NCI-H526 (cell line): Measurements from ENCODE around the gene ADGRL3.
A peak's percentile ranks its signal among the peaks of the same experiment; 100 is the strongest.
"Not testable (repeated sequence)": the region's sequence is repeated elsewhere in the genome, so short reads cannot be mapped to it uniquely, and the experiment has no call there.

Source experiments
- DNase-seq, 2 experiments: peaks; one replicate each; lab custom pipeline; 2025; lab: John Stamatoyannopoulos, UW

The ADGRL3 gene

DNA sequence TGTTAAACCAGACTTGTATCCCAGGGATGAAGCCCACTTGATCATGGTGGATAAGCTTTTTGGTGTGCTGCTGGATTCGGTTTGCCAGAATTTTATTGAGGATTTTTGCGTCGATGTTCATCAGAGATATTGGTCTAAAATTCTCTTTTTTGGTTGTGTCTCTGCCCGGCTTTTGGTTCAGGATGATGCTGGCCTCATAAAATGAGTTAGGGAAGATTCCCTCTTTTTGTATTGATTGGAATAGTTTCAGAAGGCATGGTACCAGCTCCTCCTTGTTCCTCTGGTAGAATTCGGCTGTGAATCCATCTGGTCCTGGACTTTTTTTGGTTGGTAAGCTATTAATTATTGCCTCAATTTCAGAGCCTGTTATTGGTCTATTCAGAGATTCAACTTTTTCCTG, 556.8 kb downstream of the ADGRL3 start:
- not testable (repeated sequence) for DNase-seq

- DNase-seq = not testable (repeated sequence)
Observed at GRCh38 chr4:61757983-61758382, 557.9 kb downstream of the ADGRL3 start.

DNA sequence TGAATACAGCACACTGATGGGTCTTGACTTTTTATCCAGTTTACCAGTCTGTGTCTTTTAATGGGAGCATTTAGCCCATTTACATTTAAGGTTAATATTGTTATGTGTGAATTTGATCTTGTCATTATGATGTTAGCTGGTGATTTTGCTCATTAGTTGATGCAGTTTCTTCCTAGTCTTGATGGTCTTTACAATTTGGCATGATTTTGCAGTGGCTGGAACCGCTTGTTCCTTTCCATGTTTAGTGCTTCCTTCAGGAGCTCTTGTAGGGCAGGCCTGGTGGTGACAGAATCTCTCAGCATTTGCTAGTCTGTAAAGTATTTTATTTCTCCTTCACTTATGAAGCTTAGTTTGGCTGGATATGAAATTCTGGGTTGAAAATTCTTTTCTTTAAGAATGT, 558.5 kb downstream of the ADGRL3 start:
- not testable (repeated sequence) for DNase-seq

GRCh38 chr4:61759245-61759644, 559.1 kb downstream of the ADGRL3 start:
- not testable (repeated sequence) for DNase-seq

DNA sequence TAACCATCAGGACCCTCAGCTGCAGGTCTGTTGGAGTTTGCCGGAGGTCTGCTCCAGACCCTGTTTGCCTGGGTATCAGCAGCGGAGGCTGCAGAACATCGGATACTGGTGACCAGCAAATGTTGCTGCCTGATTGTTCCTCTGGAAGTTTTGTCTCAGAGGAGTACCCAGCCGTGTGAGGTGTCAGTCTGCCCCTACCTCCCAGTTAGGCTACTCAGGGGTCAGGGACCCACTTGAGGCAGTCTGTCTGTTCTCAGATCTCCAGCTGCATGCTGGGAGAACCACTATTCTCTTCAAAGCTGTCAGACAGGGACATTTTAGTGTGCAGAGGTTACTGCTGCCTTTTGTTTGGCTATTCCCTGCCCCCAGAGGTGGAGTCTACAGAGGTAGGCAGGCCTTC, 559.8 kb downstream of the ADGRL3 start:
- not testable (repeated sequence) for DNase-seq

DNA sequence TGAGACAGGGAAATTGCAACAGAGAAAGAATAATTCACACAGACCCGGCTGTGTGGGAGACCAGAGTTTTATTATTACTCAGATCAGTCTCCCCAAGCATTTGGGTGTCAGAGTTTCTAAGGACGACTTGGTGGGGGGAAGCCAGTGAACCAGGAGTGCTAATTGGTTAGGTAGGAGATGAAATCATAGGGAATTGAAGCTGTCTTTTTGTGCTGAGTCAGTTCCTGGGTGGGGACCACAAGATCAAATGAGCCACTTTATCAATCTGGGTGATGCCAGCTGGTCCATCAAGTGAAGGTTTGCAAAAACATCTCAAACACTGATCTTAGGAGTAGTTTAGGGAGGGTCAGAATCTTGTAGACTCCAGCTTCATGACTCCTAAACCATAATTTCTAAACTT, 560.7 kb downstream of the ADGRL3 start:
- no peak for DNase-seq

DNA sequence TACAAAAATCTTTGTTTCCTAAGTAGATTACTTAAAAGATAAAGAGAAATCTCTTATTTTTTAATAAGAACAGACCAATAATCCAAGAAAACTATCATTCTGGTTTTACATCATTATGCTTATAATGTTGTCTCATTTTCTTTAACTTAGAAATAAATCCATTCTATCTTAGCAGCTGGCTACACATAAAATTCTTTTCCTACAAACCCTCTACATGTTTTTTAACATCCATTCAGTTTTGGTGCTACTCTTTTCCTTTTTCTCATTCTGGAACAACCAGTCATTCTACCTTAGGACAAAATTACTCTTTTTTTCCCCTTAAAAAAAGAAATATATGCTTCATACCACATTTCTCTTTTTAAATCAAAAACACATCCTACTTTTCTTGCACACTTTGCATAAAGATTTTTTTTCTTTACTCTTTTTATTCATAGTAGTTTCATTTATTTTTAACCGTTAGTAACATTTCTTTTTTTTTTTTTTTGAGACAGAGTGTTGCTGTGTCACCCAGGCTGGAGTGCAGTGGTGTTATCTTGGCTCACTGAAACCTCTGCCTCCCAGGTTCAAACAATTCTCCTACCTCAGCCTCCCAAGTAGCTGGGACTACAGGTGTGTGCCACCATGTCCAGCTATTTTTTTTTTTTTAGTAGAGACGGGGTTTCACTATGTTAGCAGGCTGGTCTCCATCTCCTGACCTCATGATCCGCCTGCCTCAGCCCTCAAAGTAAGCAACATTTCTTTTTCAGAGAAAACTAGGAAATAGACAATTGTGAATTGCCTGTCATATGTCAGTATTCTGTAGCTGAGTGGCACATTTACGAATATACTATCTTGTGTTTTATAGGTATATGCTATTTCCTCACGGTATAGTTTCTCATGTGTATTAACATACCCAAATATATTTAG, 562.8 kb downstream of the ADGRL3 start:
- no peak for DNase-seq

- no peak for DNase-seq
Observed at GRCh38 chr4:61763682-61764081, 563.6 kb downstream of the ADGRL3 start.

DNA sequence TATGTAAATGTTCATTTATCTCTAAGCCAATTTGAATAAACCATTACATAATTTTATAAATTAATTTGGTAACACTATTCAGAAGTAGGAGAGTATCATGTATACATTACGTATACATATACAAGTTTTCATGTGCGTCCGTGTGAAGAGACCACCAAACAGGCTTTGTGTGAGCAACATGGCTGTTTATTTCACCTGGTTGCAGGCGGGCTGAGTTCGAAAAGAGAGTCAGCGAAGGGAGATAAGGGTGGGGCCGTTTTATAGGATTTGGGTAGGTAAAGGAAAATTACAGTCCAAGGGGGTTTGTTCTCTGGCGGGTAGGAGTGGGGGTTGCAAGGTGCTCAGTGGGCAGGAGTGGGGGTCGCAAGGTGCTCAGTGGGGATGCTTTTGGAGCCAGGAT, 564.0 kb downstream of the ADGRL3 start:
- DNase-seq = not testable (repeated sequence)

GRCh38 chr4:61769444-61770167, 569.5 kb downstream of the ADGRL3 start:
- DNase-seq = not testable (repeated sequence)

DNA sequence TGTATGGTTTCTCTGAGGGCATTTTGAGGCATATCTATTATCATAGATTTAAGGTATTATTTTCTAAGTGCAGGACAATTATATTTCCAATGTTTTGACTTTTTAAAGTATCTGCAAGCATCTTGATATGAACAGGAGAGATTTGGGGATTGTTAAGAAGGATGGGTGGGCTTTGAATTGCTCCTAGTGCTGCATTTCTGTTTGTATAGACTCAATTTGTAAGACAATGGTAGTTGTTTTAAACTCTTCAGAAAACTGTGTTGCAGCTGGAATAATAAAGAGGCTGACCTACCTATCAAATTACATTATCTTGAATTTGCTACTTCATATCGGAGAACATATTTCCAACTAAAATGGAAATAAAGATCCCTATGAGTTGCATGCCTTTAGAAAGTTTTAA, 570.3 kb downstream of the ADGRL3 start:
- DNase-seq = no peak

DNA sequence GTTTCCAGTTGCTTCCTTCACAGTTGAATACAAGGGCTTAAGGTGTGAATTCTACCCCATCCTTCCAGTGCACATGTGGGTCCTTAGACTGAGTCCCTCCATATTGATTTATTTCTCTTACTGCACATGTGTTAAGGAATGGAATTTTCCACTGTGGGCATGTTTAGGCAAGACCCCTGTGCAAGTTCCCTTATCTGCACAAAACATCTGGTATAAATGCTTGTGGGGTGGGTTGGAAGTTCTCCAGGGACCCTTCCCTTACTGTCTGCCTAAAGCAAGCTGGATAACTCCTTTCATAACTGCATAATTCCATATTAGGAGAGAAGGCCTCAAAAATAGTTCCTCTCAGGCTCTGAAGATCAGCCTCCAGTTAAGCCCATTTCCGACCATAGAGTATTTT, 570.9 kb downstream of the ADGRL3 start:
- DNase-seq = no peak

DNA sequence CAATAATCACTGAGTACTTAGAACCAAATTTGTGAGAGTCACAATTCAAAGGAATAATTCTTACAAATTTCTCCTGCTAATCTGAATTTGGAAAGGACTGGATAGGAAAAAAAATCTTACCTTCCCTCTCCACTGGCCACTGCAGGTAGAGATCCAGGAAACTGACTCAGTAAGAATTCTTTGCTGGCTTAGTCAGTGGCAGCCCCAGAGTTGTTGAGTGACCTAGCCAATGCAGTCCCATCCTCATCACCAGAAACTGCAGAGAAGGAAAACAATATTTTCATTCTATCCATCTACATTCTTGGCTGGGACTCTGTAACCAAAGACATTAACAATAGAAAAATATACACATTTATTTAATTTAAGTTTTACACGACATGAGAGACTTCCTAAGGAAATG, 572.0 kb downstream of the ADGRL3 start:
- DNase-seq = no peak

DNA sequence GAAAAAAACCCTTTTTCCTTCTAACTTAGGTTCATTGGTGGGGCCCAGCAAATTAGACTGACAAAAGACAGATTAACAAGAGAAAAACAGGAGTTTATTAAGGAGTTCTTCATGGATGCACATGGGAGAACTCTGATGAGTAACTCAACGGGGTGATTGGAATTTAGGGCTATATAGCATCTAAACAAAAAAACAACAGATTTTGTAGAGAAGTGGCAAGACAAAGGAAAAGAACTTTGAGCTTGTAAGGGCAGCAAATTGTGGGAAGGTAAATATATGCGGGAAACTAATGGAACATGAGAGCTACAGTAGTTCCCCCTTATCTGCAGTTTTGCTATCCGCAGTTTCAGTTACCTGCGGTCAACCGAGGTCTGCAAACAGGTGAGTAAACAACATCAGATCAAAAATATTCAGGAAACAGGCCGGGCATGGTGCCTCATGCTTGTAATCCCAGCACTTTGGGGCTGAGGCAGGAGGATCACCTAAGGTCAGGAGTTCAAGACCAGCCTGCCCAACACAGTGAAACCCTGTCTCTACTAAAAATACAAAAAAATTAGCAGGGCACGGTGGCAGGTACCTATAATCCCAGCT, 573.6 kb downstream of the ADGRL3 start:
- no peak for DNase-seq

DNA sequence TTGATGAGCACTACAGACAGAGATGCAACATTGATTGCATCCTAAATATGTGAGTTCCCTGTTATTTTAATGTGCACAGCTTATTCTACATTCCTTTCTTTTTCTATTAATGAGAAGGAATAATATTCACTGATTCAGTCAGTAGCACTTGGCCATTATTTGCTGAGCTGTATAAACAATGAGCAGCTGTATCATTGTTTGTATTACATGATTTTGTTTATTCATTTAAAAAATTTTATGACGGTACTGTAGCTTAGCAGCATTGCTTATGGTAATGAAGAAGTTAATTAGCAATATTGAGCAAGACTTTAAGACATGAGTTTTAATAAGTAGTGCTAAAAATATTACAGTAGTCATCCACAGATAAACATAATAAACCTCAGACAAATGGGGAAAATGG, 582.0 kb downstream of the ADGRL3 start:
- peak in 1 of 2 experiments; percentile 10 for DNase-seq

GRCh38 chr4:61783050-61783449, 582.9 kb downstream of the ADGRL3 start:
- DNase-seq = no peak

DNA sequence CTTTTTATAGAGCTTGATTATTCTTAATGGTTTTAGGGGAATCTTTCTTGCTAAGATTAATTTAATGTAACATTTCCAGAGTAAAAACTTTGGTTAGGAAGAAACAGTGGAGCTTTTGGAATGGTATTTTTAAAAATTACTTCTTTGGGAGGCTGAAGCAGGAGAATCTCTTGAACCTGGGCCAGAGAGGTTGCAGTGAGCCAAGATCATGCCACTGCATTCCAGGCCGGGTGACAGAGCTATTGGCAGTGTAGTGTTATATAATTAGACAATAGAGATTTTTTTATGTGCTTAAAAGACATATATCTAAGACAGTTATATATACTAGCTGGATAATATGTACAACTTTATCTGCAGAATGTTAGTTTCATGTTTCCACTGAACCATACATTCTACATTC, 585.6 kb downstream of the ADGRL3 start:
- no peak for DNase-seq

DNA sequence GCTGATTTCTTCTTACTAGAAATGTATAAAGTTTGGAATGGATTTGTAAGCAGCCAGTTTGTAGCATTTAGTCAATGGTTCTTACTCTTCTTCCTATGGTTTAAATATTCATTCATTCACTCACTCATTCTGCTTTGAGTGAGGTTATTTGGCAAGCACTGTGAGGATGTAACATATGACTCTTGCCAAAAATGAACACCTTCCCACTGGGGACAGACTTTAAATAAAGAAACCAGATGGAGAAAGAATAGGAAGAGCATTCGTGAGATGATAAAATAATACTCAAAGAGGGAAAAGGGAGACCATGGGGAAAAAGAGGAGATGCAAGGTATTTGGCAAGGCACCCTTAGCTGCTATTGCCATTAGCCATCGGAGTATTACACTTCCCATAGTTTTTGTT, 586.1 kb downstream of the ADGRL3 start:
- no peak for DNase-seq

DNA sequence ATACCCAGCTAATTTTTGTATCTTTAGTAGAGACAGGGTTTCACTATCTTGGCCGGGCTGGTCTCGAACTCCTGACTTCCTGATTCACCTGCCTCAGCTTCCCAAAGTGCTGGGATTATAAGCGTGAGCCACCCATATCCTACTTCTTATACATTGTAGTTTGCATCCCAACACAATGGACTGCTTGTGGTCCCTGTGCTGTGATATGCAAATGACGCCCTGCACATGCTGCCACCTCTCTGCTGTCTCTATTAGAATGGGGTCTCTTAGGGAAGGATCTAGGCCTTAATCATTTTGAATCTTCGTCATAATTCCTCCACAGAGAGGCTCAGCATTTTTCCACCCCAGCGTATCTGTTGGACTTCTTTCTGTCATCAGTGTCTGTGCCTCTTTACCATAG, 595.9 kb downstream of the ADGRL3 start:
- peak; percentile 72 to 73 for DNase-seq

DNA sequence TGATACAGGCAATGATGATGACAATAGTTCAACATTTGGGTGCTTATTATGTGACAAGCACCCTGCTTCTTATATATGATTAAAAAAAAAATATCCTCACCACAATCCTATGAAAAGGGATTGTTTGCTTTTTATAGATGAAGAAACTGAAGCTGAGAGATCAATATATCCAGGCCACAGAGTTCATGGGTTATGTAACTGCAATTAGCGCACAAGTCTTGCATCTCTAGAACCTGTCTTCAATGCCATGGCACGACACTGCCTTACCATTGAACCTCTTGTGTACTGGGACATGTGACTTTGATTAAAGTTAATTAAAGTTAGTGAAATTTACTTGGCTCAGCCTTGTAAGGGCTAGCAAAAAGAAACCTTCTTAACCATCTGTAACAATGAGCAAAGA, 599.7 kb downstream of the ADGRL3 start:
- DNase-seq = no peak

- no peak for DNase-seq
Observed at GRCh38 chr4:61805227-61805626, 605.1 kb downstream of the ADGRL3 start.

- no peak for DNase-seq
Observed at GRCh38 chr4:61805979-61806378, 605.9 kb downstream of the ADGRL3 start.

DNA sequence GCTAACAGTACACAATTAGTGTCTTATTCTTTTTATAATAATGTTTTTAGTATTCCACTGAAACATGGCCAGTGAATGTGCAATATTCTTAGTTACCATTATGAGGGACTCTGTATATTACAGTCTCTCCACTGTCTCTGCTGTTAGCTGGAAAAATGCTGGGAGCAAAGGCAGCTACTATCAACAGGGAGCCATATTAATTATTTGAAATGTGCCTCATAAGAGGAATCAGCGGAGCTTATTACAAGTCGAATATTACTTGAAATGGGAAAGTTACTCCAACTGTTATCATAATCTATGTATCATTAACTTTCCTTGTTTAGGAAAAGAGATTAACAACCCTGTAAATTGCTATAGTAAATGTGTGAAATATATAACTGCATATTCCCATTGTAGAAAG, 612.0 kb downstream of the ADGRL3 start:
- no peak for DNase-seq
